Inflammatory macrophage (primary cell): Measurements from ENCODE around the gene PARD6A.
A peak's percentile ranks its signal among the peaks of the same experiment; 100 is the strongest.
"Not testable (repeated sequence)": the region's sequence is repeated elsewhere in the genome, so short reads cannot be mapped to it uniquely, and the experiment has no call there.

Experiments
- DNase-seq, 2 donors: peaks; one replicate each; pipeline ENCODE4 v3.0.0-alpha.2; 2020 to 2022

PARD6A gene

GRCh38 chr16:67667453-67667816 lies 6.7 kb downstream of the PARD6A start:
- no peak for DNase-seq

GRCh38 chr16:67667817-67668494 lies 7.2 kb downstream of the PARD6A start:
- peak; percentile 90 to 91 for DNase-seq

- DNase-seq, result no peak
Observed at GRCh38 chr16:67668495-67669157, 7.9 kb downstream of the PARD6A start.

GRCh38 chr16:67669499-67670101 lies 8.8 kb downstream of the PARD6A start:
- no peak for DNase-seq

- no peak for DNase-seq
Observed at GRCh38 chr16:67672306-67672705, 11.5 kb downstream of the PARD6A start.

GRCh38 chr16:67672739-67673662 lies 12.2 kb downstream of the PARD6A start:
- DNase-seq, result peak; percentile 78 to 83

GRCh38 chr16:67673712-67674580 lies 13.2 kb downstream of the PARD6A start:
- DNase-seq, result peak; percentile 82 to 85

- DNase-seq, result no peak
Observed at GRCh38 chr16:67674851-67675578, 14.3 kb downstream of the PARD6A start.

GRCh38 chr16:67675579-67675935 lies 14.8 kb downstream of the PARD6A start:
- DNase-seq, result no peak

- no peak for DNase-seq
Observed at GRCh38 chr16:67675999-67676398, 15.2 kb downstream of the PARD6A start.

GRCh38 chr16:67676516-67676915 lies 15.8 kb downstream of the PARD6A start:
- DNase-seq, result no peak

GRCh38 chr16:67676939-67677338 lies 16.2 kb downstream of the PARD6A start:
- no peak for DNase-seq

GRCh38 chr16:67677712-67678111 lies 17.0 kb downstream of the PARD6A start:
- DNase-seq, result no peak

GRCh38 chr16:67678354-67679023 lies 17.7 kb downstream of the PARD6A start:
- no peak for DNase-seq

GRCh38 chr16:67679935-67680897 lies 19.5 kb downstream of the PARD6A start:
- no peak for DNase-seq

GRCh38 chr16:67683767-67684166 lies 23.0 kb downstream of the PARD6A start:
- DNase-seq, result no peak

- DNase-seq, result no peak
Observed at GRCh38 chr16:67685388-67686112, 24.8 kb downstream of the PARD6A start.

GRCh38 chr16:67693517-67694285 lies 32.9 kb downstream of the PARD6A start:
- not testable (repeated sequence) for DNase-seq
